NB4 (cell line): ENCODE measurements around the gene LDLRAD3.

Experiments used
- DNase-seq: peaks from one replicate; pipeline ENCODE4 v3.0.0; 2010; ENCODE audit warnings: low read depth
- H3K4me3 ChIP-seq: one replicate; pipeline ENCODE4 v1.5.1; 2011; ENCODE audit warnings: mild to moderate bottlenecking, low read depth, low read length, moderate library complexity
- MYC ChIP-seq: IDR thresholded peaks from 2 replicates; pipeline ENCODE4 v1.6.1; 2011; ENCODE audit warnings: low read depth, low read length
- POLR2A ChIP-seq: IDR thresholded peaks from 2 replicates; pipeline ENCODE4 v1.6.1; 2011; ENCODE audit warnings: mild to moderate bottlenecking; ENCODE audit not compliant: insufficient read length; ENCODE audit errors: extremely low read depth
- TF ChIP-seq, protein P1 (sequence below): IDR thresholded peaks from one replicate; pipeline ENCODE4 v1.5.1; 2012; ENCODE audit warnings: low read depth, low read length
- TF ChIP-seq, protein P2 (sequence below): IDR thresholded peaks from 2 replicates; pipeline ENCODE4 v1.6.1; 2011; ENCODE audit warnings: low read depth, low read length

Gene LDLRAD3

DNA sequence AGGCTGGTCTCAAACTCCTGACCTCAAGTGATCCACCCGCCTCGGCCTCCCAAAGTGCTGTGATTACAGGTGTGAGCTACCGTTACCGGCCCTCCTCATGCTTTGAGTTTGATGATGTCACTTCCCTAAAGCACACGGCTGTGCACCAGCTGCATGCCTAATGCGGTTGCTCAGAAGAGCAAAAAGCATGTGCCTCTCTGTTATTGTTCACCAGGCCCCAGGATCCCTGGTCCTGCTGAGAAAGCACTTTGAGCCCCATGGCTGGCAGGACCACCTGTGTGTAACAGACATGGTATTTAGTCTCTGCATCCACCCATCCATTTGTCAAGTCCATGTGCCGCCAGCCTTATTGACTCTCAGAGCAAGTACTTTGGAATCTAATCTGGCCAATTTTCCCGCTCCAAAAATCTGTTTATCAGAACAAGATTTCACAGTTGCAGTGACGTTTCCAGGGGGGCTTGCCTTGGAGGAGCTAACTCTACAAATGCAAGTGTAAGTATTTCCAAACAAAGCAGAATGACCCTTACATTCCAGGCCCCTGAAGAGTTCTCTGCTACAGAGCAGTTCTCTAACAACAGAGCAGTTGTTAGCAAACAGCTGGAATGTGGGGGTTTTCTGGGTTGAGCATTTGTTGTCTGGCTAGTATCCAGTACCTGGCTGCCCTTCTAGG lies 89.4 kb downstream of the LDLRAD3 start:
- TF ChIP-seq, protein P1, sequence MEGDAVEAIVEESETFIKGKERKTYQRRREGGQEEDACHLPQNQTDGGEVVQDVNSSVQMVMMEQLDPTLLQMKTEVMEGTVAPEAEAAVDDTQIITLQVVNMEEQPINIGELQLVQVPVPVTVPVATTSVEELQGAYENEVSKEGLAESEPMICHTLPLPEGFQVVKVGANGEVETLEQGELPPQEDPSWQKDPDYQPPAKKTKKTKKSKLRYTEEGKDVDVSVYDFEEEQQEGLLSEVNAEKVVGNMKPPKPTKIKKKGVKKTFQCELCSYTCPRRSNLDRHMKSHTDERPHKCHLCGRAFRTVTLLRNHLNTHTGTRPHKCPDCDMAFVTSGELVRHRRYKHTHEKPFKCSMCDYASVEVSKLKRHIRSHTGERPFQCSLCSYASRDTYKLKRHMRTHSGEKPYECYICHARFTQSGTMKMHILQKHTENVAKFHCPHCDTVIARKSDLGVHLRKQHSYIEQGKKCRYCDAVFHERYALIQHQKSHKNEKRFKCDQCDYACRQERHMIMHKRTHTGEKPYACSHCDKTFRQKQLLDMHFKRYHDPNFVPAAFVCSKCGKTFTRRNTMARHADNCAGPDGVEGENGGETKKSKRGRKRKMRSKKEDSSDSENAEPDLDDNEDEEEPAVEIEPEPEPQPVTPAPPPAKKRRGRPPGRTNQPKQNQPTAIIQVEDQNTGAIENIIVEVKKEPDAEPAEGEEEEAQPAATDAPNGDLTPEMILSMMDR = no peak
- TF ChIP-seq MYC = no peak
- H3K4me3 ChIP-seq = no peak overlapping the region
- DNase-seq = no peak

DNA sequence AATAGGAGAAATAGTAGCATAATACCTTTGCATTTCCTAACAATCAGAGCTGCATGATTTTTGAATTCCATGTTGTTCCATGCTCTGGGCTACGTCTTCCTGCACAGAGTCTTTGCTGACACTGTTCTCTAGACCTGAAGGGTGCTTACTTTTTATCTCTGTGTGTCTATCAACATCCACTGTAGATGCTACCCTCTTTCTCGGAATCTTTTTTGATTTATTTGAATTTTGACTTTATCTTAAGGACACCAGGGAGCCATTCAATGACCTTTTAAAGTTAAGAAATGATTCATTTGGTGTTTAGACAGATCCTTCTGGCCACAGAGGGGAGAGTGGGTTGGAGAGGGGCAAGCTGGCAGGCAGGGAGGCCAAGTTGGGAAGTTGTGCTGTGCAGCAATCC lies 90.1 kb downstream of the LDLRAD3 start:
- H3K4me3 ChIP-seq = no peak overlapping the region
- TF ChIP-seq, protein P1 = no peak
- TF ChIP-seq, protein P2, sequence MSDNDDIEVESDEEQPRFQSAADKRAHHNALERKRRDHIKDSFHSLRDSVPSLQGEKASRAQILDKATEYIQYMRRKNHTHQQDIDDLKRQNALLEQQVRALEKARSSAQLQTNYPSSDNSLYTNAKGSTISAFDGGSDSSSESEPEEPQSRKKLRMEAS = no peak
- TF ChIP-seq POLR2A (no peak), MYC (no peak)
- no peak for DNase-seq

DNA sequence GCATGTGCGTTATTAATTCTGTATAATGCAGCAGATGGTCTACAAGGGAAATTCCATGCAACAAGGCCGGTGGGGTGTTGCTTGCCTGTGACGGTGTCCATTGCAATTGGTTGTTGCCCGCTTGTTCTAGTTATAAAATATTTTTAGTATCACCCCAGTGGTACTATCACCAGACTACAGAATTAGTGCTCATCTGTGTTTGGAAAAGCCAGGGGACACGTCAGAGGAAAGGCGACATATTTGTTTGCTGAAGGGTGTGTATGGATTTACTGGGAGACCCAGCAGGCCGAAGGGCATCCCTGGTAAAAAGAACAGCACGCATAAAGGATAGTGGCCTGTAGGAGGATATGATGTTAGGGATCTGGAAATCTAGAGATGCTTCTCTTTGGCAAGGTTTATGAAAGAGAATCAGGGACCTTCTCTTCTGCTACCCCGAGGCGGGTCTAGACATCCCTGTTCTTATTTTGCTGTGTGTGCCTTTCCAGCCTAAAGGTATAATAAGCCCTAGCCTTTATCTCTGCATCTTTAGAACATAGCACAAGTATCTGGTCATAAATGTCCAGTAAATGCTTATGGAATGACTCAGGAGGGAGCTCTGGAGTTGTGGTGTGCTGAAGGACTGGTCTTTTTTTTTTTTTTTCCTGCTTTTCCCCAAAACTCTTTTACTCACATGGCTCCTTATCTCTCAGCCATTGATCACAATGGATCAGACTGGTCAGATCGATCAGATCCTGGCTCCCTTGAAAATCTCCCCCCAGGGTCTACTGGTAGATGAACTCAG lies 90.9 kb downstream of the LDLRAD3 start:
- no peak overlapping the region for H3K4me3 ChIP-seq
- TF ChIP-seq, protein P2 = no peak
- TF ChIP-seq POLR2A (no peak), MYC (no peak)
- TF ChIP-seq, protein P1 = no peak
- DNase-seq = no peak

DNA sequence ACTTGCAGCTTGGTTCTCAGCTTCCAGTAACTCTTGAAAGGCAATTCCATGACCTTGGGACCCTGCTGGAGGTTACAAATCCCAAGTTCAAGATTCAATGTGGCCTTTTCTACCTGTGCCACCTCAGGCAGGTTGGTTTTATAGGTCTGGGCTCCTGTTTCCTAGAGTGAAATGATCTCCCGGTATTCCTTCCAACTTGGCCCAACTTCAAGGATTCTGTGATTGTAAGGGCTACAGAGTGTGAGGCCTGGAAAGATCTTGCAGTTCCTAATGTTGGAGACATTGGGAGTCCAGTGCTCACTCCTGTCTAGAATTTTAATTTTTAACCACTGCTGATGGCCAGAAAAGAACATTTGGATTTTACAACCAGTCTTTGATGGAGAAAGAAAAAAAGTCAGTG lies 91.6 kb downstream of the LDLRAD3 start:
- TF ChIP-seq MYC (no peak), POLR2A (no peak)
- TF ChIP-seq, protein P1 = no peak
- TF ChIP-seq, protein P2 = no peak
- no peak for DNase-seq

DNA sequence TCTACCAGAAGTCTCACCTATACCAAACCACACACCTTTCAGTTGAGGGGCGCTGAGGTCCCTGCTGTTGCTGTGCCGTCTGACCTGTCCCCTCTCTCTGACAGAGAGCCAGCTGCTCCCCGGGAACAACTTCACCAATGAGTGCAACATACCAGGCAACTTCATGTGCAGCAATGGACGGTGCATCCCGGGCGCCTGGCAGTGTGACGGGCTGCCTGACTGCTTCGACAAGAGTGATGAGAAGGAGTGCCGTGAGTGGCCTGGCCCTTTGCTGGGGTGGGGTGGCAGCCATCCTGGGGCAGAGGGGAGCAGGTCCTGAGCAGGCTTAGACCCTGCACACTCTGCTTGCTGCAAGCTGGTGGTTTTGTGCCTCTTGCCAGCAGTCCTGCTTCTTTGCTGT lies 92.1 kb downstream of the LDLRAD3 start:
- no peak for TF ChIP-seq POLR2A
- no peak overlapping the region for H3K4me3 ChIP-seq
- DNase-seq = no peak

More for the DNA sequence above, 91.6 kb downstream of the LDLRAD3 start:
- no peak overlapping the region for H3K4me3 ChIP-seq

DNA sequence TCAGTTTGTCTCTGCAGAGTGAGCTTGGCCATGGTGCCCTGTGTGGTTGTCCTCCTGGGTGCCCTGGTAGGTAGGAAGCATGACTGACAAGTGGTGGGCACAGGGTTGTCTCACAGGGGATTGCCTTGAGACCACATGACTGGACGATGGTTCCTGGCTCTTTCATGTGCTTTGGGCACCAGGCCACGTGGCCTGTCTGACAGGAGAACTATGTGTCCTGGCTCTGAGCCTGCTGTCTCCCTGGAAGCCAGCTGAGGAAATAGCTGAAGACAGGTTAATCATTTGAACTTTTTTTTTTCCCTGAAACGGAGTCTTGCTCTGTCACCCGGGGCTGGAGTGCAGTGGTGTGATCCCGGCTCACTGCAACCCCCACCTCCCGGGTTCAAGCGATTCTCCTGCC lies 93.2 kb downstream of the LDLRAD3 start:
- TF ChIP-seq POLR2A (no peak), MYC (no peak)
- TF ChIP-seq, protein P1 = no peak
- TF ChIP-seq, protein P2 = no peak
- no peak for DNase-seq
- H3K4me3 ChIP-seq = no peak overlapping the region
